Measurements from ENCODE around the gene TBC1D22A.

Gene TBC1D22A

DNA sequence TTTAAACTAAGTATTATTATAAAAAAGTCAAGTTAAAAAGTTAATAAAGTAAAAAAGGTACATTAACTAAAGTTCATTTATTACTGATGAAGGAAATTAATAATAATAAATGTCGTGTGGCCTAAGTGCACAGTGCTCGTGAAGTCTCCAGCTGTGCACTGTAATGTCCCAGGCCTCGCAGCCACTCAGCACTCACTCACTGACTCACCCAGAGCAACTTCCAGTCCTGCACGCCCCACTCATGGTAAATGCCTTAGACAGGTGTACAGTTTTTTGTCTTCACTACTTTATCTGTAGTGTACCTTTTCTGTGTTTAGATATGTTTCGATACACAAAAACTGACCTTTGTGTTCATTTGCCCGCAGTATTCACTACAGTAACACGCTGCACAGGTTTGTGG lies 175.5 kb downstream of the TBC1D22A start:
- DNase-seq, result no peak

DNA sequence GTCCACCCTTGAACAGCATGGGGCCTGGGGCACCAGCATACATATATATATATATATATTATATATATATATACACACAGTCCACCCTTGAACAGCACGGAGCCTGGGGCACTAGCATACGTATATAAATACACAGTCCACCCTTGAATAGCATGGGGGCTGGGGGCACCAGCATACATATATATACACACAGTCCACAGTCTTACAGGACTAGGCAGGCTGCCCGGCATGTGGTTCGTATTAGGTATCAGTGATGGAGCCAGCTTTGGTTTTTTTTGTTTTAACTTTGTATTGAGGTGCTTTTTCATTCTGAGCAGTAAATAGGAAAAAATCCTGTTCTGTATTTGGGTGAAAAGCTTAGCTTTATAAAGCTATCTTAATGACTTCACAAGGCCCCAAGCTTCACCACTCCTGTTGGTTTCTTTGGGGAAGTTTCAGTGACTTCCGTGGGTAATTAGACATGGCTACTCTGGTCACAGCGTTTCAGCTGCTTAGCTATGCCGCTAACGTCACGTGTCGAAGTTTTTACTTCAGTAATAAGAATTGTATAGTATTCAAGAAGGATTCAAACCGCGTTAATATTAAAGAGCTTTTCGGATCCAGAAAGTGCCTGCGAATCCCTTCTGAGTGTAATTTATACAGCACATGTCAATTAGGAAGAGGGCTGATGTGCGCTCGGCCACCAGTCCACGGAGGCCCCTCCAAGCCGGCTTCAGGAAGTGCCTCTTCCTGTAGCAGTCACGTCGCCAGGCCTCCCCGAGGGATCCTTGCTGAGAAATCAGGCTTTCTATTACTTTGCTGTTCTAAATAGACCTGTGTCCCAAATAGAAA lies 179.7 kb downstream of the TBC1D22A start:
- no peak for DNase-seq

GRCh38 chr22:46942799-46943785 lies 180.6 kb downstream of the TBC1D22A start:
- DNase-seq, result no peak

GRCh38 chr22:46945481-46945880 lies 183.0 kb downstream of the TBC1D22A start:
- no peak for DNase-seq

DNA sequence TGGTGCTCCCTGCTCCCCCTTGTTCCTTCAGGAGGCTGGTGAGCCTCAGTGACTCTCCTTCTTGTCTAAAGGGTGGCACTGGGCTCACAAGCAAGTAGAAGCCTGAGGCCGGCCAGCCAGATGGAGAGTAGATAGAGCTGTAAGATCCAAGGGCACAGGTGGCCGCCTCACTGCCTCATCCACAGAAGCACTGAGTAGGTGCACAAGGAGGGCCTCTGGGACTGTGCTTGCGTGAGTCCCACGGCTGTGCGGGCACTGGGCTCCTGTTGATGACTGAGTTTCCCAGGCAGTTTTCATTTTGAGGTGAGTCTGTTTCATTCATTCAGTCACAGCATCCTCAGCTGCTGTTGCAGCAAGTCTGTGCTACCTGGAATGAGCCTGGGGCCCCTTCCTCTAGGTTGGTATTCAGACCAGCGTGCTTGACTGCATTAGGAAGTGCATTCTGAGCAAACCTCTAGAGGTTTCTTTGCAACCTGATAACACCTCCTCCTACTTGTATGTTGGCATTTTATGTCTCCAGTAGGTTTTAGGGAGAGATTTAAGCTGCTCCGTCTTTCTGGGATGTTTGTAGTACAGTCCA lies 184.0 kb downstream of the TBC1D22A start:
- DNase-seq, result no peak

GRCh38 chr22:46947516-46948257 lies 185.2 kb downstream of the TBC1D22A start:
- DNase-seq, result no peak

GRCh38 chr22:46948411-46949144 lies 186.1 kb downstream of the TBC1D22A start:
- no peak for DNase-seq

DNA sequence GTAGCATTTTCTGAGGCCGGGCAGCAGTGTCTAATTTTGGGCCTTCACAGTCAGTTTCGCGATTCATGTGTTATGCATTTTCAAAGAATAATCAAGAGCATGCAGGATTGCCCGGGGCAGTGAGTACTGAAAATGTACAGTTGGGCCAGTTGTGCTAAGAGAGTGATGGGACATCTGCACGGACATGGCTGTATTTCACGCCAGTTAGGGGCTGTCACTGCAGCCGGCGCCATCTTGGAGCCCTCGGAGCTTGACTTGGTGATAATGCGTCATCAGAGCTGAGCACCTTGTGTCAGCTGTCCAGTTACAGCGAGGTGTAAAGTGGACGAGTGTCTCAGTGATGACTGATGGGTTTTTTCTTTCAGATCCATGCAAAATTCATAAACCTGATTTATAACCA lies 188.9 kb downstream of the TBC1D22A start:
- DNase-seq, result no peak

GRCh38 chr22:46951973-46952372 lies 189.5 kb downstream of the TBC1D22A start:
- no peak for DNase-seq

- DNase-seq, result no peak
Observed at GRCh38 chr22:46953968-46954765, 191.7 kb downstream of the TBC1D22A start.

DNA sequence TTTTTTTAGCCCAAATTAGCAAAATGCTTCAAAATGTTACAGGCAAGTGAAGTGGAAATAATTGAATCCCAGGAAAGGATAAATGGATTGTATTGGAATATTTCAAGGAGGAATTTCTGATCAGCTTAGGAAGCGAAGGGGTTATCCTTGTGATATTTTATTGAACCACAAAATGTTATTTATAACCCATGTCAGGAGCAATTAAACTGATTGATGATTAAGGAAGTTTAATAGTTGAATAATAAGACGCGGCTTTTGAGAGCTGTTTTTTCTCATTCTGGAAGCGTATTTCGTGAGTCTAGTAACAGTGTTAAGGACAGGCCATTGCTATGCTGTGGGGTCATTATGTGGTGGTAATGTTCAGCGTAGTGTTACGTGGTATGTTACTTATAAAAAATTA lies 192.3 kb downstream of the TBC1D22A start:
- DNase-seq, result no peak

- no peak for DNase-seq
Observed at GRCh38 chr22:46956498-46957215, 194.2 kb downstream of the TBC1D22A start.

DNA sequence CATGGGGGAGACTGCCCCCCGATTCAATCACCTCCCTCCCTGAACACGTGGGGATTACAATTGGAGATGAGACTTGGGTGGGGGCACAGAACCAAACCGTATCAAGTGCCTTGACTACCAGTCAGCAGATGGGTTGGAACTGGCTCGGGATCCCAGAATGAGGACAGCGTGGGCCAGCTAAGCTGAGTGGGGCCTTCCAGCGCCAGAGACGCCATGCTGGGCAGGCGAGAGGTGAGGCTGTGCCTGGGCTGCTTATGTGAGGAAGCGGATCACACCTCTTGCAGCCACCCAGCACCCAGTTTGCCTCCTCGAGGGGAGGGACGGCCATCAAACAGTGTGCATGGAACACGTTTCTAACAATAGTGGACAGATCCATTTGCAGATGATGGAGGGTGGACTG lies 195.1 kb downstream of the TBC1D22A start:
- no peak for DNase-seq

DNA sequence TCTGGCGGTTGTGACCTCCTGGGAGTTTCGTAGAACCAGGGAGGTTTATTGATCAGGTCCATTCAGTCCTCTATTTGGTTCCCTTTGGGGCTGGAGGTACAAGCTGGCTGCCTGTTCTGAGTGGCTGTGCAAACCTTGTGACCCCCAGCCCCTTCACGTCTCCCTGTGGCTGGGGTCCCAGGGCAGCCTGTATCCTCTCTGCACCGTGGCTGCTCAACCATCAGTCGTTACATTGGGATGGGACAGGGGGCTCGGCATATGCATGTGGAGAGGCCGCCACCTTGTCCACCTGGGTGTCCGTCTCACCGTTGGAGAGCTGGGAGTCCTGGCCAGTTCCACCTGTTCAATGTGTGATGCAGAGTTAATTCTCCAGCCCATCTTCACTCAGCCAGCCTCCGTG lies 195.7 kb downstream of the TBC1D22A start:
- no peak for DNase-seq

DNA sequence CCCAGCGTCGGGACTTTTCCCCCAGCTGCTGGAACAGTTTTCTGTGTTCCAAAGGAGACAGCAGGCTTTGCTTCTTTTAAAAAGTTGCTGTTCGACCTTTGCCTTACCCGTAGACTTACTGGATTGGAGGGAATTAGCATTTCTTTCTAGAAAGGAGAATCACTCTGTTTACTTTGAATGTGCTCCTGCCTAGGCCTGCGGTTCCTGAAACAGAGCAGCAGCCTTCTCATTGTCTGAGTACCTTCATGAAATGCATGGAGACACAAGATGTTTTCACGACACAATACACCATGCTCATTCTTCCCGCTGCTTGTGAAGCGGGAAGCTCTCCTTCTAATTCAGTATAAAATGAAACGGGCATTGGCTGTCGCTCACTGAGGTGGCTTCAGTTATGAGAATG lies 196.2 kb downstream of the TBC1D22A start:
- no peak for DNase-seq

DNA sequence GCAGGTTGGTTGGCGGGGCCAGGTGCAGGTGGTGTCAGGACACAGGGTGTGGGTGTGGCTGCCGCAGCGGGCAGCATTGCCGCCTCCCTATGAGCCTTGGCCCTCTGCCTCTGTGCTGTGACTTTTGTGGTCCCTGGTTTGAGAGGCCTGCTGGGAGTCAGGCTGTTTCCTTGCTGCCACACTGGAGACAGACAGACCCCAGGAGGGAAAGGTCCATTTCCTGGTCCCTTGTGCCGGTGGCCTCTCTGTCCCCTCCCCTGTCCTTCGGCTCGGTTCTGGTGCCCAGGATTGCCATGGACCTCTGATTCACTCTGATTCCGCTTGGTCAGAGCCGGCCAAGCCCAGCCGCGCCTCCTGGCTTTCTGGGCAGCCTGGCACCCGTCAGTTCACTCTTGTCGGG lies 196.9 kb downstream of the TBC1D22A start:
- DNase-seq, result no peak

- DNase-seq, result no peak
Observed at GRCh38 chr22:46961591-46962295, 199.3 kb downstream of the TBC1D22A start.

DNA sequence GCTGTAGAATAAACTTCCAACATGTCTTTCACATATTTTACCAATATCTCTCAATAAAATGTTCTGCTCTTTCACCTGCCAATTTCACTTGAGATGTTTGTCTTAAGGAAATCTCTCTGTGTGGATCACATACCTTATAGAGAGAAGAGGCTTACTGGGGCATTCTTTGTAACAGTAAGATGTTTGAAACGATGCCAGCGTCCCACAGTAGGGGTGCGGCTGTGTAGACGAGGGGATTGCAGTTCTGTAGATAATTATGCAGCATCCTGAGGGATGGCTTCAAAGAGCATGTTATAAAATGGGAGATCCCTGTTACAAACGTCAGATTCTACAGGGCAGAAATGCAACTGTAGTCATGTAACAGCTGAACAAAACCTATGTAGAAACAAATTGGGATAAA lies 200.0 kb downstream of the TBC1D22A start:
- DNase-seq, result no peak

DNA sequence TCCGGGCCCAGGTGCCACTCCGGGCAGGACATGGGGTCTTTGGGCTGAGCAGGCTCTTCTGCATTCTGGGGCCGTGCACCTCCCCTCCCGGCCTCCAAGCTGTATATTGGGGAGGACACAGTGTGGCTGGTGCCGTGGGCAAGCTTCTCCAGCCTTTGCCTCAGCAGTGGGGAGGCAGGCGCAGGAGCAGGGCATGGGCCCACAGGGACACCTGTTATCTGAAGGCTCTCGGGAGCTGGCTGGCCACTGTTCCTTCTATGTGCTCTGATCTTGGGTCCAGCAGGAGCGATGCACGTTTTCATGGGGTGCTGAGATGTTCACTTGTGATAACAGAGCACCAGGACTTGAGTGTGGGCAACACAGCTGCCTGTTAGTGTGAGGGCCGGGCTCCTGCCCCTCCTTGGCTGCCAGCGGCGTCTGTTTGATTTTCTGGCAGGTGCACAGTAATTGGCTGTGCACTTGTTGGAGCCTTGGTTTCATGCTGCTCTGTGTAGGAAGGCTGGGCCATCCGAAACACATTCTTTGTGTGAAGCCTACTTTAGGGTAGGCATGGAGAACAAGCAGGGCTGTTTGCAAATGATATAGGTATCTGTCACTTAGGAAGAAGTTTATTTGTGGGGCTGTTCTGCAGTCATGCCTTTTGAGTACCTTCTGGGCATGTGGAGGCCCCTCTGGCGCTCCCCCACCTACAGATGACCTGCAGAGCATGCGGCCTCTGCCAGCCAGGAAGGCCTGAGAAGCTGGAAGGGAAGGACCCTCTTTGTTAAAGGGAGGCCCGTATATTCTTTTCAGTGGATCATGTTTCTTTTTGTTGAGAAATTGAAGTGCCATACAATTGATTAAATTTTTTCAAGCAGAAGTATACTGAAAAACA lies 201.5 kb downstream of the TBC1D22A start:
- DNase-seq, result no peak

Data from hippocampal formation (tissue), 2 donors.